GM21717 (cell line): Measurements from ENCODE around the gene KRTAP20-3.

Experiments used
- ATAC-seq: cut with Tn5 transposase; IDR thresholded peaks from one replicate; pipeline ENCODE4 v1.9.1; 2021; ENCODE audit warnings: mild to moderate bottlenecking, moderate library complexity; ENCODE audit not compliant: unreplicated experiment

KRTAP20-3 gene

DNA sequence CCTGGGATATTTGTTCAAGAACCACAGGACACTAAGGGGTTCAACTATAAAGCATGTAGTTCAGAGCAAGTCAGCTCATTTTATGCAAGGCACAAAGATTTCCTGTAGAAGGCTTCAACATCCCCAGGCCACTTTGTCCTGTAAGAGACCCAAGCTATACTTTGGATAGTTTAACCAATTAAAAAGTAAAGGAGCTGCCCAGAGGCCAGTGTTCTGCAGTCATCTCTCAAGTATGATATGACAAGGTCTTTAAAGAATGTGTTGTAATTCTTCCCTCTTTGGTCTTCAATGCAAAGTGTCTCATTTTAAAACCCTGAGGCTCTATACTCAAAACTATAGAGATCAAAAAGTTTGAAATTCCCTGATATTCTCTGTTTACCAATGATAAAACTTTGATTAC, 34.1 kb downstream of the KRTAP20-3 start:
- no peak for ATAC-seq

DNA sequence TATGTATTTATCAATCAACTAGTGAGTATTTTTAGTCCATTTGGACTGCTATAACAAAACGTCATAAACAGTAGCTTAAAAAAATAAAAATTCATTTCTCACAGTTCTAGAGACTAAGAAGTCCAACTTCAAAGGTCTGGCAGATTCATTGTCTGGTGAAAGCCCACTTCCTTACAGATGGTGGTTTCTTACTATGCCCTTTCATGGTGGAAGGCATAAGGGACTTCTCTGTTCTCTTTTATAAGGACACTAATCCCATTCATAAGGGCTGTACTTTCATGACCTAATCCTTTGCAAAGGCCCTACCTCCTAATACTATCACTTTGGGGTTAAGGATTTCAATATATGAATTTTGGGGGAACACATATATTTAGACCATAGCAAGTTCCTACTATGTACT, 37.9 kb downstream of the KRTAP20-3 start:
- no peak for ATAC-seq

DNA sequence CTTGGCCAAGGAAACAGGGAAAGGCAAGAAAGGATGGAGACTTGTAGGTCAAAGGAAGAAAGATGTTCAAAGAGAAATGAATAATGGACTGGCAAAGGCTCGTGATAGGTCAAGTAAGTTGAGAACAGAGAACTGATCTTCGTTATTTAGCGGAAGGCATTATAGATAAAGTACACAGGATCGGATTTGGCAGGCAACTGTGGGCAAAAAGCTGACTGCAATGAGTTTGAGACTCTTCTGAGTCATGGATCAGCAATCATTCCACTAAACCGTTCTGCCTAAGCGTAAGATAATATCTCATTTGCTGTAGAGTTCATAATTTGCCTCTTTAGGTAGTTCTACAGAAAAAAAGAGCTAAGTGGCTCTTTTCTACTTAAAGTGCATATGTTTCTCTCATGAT, 41.8 kb downstream of the KRTAP20-3 start:
- ATAC-seq: no peak

DNA sequence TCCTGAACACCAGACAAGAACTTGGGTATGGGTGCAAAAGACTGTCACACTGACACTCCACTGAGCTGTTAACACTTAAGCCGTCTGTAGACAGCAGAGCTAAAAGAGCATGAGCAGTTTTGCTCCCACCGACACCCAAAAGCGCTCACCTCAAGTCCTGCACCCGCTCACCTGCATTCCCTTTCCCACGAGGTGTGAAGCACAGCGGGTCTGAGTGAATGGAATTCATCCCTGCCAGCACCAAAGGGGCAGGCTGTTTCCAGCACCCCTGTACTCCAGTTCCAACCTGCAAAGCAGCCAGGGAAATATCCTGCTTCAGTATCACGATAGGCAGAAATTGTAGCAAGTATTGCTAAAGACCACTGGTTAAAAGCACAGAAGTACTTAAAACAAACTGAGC, 47.2 kb downstream of the KRTAP20-3 start:
- ATAC-seq: no peak
